MM.1S (cell line): ENCODE results near the gene LIMS1.

ENCODE experiments used
- DNase-seq: peaks from one replicate; pipeline ENCODE4 v3.0.0-alpha.2; 2015
- H2AFZ ChIP-seq: fragments of 300-600 bp; sonication (generic); 2 replicates; pipeline ENCODE4 v1.6.0; 2016; ENCODE audit warnings: antibody characterized with exemption, low read length
- H3F3A ChIP-seq: fragments of 300-600 bp; sonication (generic); 2 replicates; pipeline ENCODE4 v1.6.1; 2016; ENCODE audit warnings: mild to moderate bottlenecking, antibody characterized with exemption, low read length, moderate library complexity, mixed read lengths; ENCODE audit not compliant: insufficient read depth
- H3K27ac ChIP-seq: fragments of 300-600 bp; sonication (generic); 2 replicates; pipeline ENCODE4 v1.5.1; 2016; ENCODE audit warnings: mild to moderate bottlenecking, low read length
- H3K27me3 ChIP-seq: fragments of 300-600 bp; sonication (generic); replicated peaks from 2 replicates; pipeline ENCODE4 v1.6.0; 2016; ENCODE audit warnings: low read length; ENCODE audit not compliant: insufficient read depth
- H3K36me3 ChIP-seq: fragments of 300-600 bp; sonication (generic); replicated peaks from 2 replicates; pipeline ENCODE4 v1.6.1; 2016; ENCODE audit warnings: mild to moderate bottlenecking, low read length, mixed read lengths; ENCODE audit not compliant: insufficient read depth
- H3K4me1 ChIP-seq: fragments of 300-600 bp; sonication (generic); 2 replicates; pipeline ENCODE4 v1.6.1; 2016; ENCODE audit warnings: low read length, mixed read lengths
- H3K4me2 ChIP-seq: fragments of 300-600 bp; sonication (generic); 2 replicates; pipeline ENCODE4 v1.6.0; 2016; ENCODE audit warnings: low read depth, low read length
- H3K4me3 ChIP-seq: fragments of 300-600 bp; sonication (generic); 2 replicates; pipeline ENCODE4 v1.5.1; 2016; ENCODE audit warnings: low read length, mixed read lengths
- H3K79me2 ChIP-seq: fragments of 300-600 bp; sonication (generic); 2 replicates; pipeline ENCODE4 v1.6.1; 2016; ENCODE audit warnings: mixed run types, low read length, mixed read lengths
- H3K9ac ChIP-seq: fragments of 300-600 bp; sonication (generic); 2 replicates; pipeline ENCODE4 v1.6.1; 2016; ENCODE audit warnings: low read length, mixed read lengths
- H3K9me2 ChIP-seq: fragments of 300-600 bp; sonication (generic); replicated peaks from 2 replicates; pipeline ENCODE4 v1.6.1; 2016; ENCODE audit warnings: mild to moderate bottlenecking, low read length, mixed read lengths; ENCODE audit not compliant: insufficient read depth
- H3K9me3 ChIP-seq: fragments of 300-600 bp; sonication (generic); replicated peaks from 2 replicates; pipeline ENCODE4 v1.6.1; 2016; ENCODE audit warnings: mild to moderate bottlenecking, low read length, mixed read lengths; ENCODE audit not compliant: insufficient read depth
- H4K20me1 ChIP-seq: fragments of 300-600 bp; sonication (generic); 2 replicates; pipeline ENCODE4 v1.6.1; 2016; ENCODE audit warnings: mild to moderate bottlenecking, low read length, moderate library complexity, mixed read lengths; ENCODE audit not compliant: insufficient read depth
- CTCF ChIP-seq: fragments of 300-600 bp; sonication (generic); IDR thresholded peaks from 2 replicates; pipeline ENCODE4 v1.5.1; 2016; ENCODE audit warnings: antibody characterized with exemption, low read length, mixed read lengths
- EZH2 ChIP-seq: fragments of 300-600 bp; sonication (generic); optimal IDR thresholded peaks from 2 replicates; pipeline ENCODE3; 2017; ENCODE audit warnings: low read depth, mild to moderate bottlenecking, antibody characterized with exemption, low read length, mixed read lengths
- EZH2phosphoT487 ChIP-seq: fragments of 300-600 bp; sonication (generic); IDR thresholded peaks from 2 replicates; pipeline ENCODE4 v1.6.1; 2018; ENCODE audit warnings: antibody characterized with exemption, low read length

Gene LIMS1

GRCh38 chr2:108538000-108538625 is 3.8 kb downstream of the LIMS1 start:
- H3K9me3 ChIP-seq: no peaks in the 10 kb centered on the region
- TF ChIP-seq EZH2: no peak
- no peak for TF ChIP-seq CTCF
- TF ChIP-seq EZH2phosphoT487: no peak
- no peaks in the 10 kb centered on the region for H3K36me3 ChIP-seq
- peaks cover 12% of the 10 kb centered on the region; the same call in 1 of the 2 replicates for H3F3A ChIP-seq
- H2AFZ ChIP-seq: no peak overlapping the region
- no peaks in the 10 kb centered on the region for H3K27me3 ChIP-seq
- H3K9ac ChIP-seq: no peak overlapping the region
- no peak overlapping the region for H3K4me2 ChIP-seq
- no peak for DNase-seq
- peaks cover 84% of the 10 kb centered on the region for H3K79me2 ChIP-seq
- no peak overlapping the region for H3K4me3 ChIP-seq
- peaks cover 18% of the 10 kb centered on the region for H3K4me1 ChIP-seq
- no peaks in the 10 kb centered on the region for H4K20me1 ChIP-seq
- H3K27ac ChIP-seq: no peak overlapping the region
- H3K9me2 ChIP-seq: no peaks in the 10 kb centered on the region

DNA sequence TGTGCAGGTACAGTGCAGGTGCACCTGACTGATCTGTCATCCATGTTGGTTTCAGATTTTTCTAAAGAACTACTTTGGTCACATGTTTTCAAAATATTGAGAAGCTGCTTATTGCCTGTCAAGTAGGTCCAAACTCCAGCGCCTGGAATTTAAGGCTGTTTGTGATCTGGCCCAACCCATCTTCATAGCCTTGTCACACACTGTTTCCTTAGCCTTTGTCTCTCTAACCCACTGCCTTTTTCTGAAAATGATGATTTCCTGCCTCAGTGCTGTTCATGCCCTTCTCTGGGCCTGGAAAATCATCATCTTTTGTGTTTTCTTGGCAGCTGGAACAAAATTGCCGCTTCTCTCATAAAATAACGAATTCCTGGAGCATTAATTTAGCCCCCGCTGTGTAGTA is 7.2 kb downstream of the LIMS1 start:
- peak overlapping the region; percentile 15; the same call in 1 of the 2 replicates for H3K27ac ChIP-seq
- H3K9me3 ChIP-seq: no peaks in the 10 kb centered on the region
- no peak overlapping the region for H3K9ac ChIP-seq
- H3K4me3 ChIP-seq: no peak overlapping the region
- H3K36me3 ChIP-seq: no peaks in the 10 kb centered on the region
- TF ChIP-seq CTCF (no peak), EZH2phosphoT487 (no peak), EZH2 (no peak)
- H3F3A ChIP-seq: no peaks in the 10 kb centered on the region
- peaks cover 98% of the 10 kb centered on the region for H3K79me2 ChIP-seq
- H4K20me1 ChIP-seq: no peaks in the 10 kb centered on the region
- peak; percentile 14 for DNase-seq
- H3K4me1 ChIP-seq: peaks cover 10% of the 10 kb centered on the region
- H3K27me3 ChIP-seq: no peaks in the 10 kb centered on the region
- no peak overlapping the region for H3K4me2 ChIP-seq
- H2AFZ ChIP-seq: no peak overlapping the region
- no peaks in the 10 kb centered on the region for H3K9me2 ChIP-seq

DNA sequence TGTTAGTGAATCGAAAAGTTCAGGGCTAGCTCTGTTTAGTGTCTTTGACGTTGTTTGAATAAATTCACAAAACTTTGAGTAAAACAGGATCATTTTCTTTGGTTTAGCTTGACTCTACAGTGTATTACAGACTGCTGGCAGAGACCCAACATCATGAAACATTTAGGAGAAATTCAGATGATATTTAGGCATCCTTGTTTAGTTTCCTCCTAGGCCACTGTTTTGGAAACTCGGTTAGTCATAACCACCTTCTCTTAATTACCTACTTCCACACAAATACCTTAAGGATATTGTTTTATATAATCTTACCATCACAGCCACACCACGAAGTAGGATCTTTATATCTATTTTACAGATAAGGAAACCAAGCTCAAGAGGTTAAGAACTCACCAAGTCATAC is 7.8 kb downstream of the LIMS1 start:
- Histone ChIP-seq H3K9ac (no peak overlapping the region), H3K9me3 (no peaks in the 10 kb centered on the region), H3K27ac (no peak overlapping the region), H3K79me2 (peaks cover 98% of the 10 kb centered on the region), H3K4me2 (no peak overlapping the region), H3K9me2 (no peaks in the 10 kb centered on the region), H3K4me3 (no peak overlapping the region), H3K27me3 (no peaks in the 10 kb centered on the region), H3K36me3 (no peaks in the 10 kb centered on the region), H2AFZ (no peak overlapping the region), H3F3A (no peaks in the 10 kb centered on the region), H4K20me1 (no peaks in the 10 kb centered on the region), H3K4me1 (peaks cover 10% of the 10 kb centered on the region)
- no peak for DNase-seq
- TF ChIP-seq EZH2: no peak
- TF ChIP-seq CTCF: no peak
- TF ChIP-seq EZH2phosphoT487: no peak
